ENCODE data around the gene KRTAP10-10.
"Not testable (repeated sequence)": the region's sequence is repeated elsewhere in the genome, so short reads cannot be mapped to it uniquely, and the experiment has no call there.

KRTAP10-10 gene

GRCh38 chr21:44603109-44603875 is 33.9 kb upstream of the KRTAP10-10 start:
- DNase-seq (ENCODE audit: low read depth): no peak

GRCh38 chr21:44603911-44604310 is 33.2 kb upstream of the KRTAP10-10 start:
- DNase-seq (ENCODE audit: low read depth): no peak

- DNase-seq (ENCODE audit: low read depth): no peak
These were observed 30.7 kb upstream of the KRTAP10-10 start for GRCh38 chr21:44606495-44606894.

- DNase-seq (ENCODE audit: low read depth): no peak
These were observed 28.0 kb upstream of the KRTAP10-10 start for GRCh38 chr21:44609193-44609592.

- not testable (repeated sequence) for DNase-seq (ENCODE audit: low read depth)
These were observed 26.9 kb upstream of the KRTAP10-10 start for GRCh38 chr21:44610157-44610843.

GRCh38 chr21:44611551-44611950 is 25.6 kb upstream of the KRTAP10-10 start:
- DNase-seq (ENCODE audit: low read depth): no peak

- DNase-seq (ENCODE audit: low read depth): no peak
These were observed 25.1 kb upstream of the KRTAP10-10 start, which contains the start of gene KRTAP10-8 for GRCh38 chr21:44612029-44612486. TSS of gene KRTAP10-8 (plus strand) at chr21:44612079. CDS start at chr21:44612101, 22 bp downstream.

GRCh38 chr21:44612669-44613229 is 24.4 kb upstream of the KRTAP10-10 start:
- no peak for DNase-seq (ENCODE audit: low read depth)

- no peak for DNase-seq (ENCODE audit: low read depth)
These were observed 23.6 kb upstream of the KRTAP10-10 start for GRCh38 chr21:44613386-44614155.

- DNase-seq (ENCODE audit: low read depth): no peak
These were observed 23.0 kb upstream of the KRTAP10-10 start for GRCh38 chr21:44614161-44614631.

GRCh38 chr21:44614961-44615391 is 22.2 kb upstream of the KRTAP10-10 start:
- no peak for DNase-seq (ENCODE audit: low read depth)

- no peak for DNase-seq (ENCODE audit: low read depth)
These were observed 21.7 kb upstream of the KRTAP10-10 start for GRCh38 chr21:44615466-44615865.

- DNase-seq (ENCODE audit: low read depth): no peak
These were observed 21.1 kb upstream of the KRTAP10-10 start for GRCh38 chr21:44615911-44616590.

- no peak for DNase-seq (ENCODE audit: low read depth)
These were observed 20.6 kb upstream of the KRTAP10-10 start for GRCh38 chr21:44616591-44616926.

GRCh38 chr21:44617071-44617501 is 20.1 kb upstream of the KRTAP10-10 start:
- no peak for DNase-seq (ENCODE audit: low read depth)

- DNase-seq (ENCODE audit: low read depth): no peak
These were observed 18.7 kb upstream of the KRTAP10-10 start for GRCh38 chr21:44618504-44618903.

- peak; percentile 22 for DNase-seq (ENCODE audit: low read depth)
These were observed 18.2 kb upstream of the KRTAP10-10 start for GRCh38 chr21:44618909-44619308.

GRCh38 chr21:44619886-44620285 is 17.3 kb upstream of the KRTAP10-10 start:
- DNase-seq (ENCODE audit: low read depth): no peak

- no peak for DNase-seq (ENCODE audit: low read depth)
These were observed 13.6 kb upstream of the KRTAP10-10 start for GRCh38 chr21:44623575-44623974.

- DNase-seq (ENCODE audit: low read depth): no peak
These were observed 11.4 kb upstream of the KRTAP10-10 start for GRCh38 chr21:44625756-44626155.

GRCh38 chr21:44626262-44626661 is 10.9 kb upstream of the KRTAP10-10 start:
- no peak for DNase-seq (ENCODE audit: low read depth)
